Calu3 (cell line): Measurements from ENCODE around the gene PUM1. TPM values are rescaled to one million over a fixed set of nuclear protein-coding genes. Genes with fewer than 3 reads are reported as not detected.

Experiments used
- BruUV-seq: library from RNA; stranded (reverse); fragments of 400-500 nt; replicated peaks from 2 replicates; lab custom pipeline; 2021; lab: Mats Ljungman, UMichigan
- CTCF ChIA-PET: fragments of 300-600 bp; sonication (Branson Sonifier 250); formaldehyde crosslinking; loops from one replicate; lab custom pipeline; 2022; ENCODE audit warnings: antibody characterized with exemption; lab: Charles Lee
- DNase-seq: peaks from one replicate; pipeline ENCODE4 v3.0.0; 2022
- H3K27ac Mint-ChIP-seq: one replicate; pipeline ENCODE4 v1.8.0; 2022; ENCODE audit warnings: mixed read lengths; ENCODE audit not compliant: unreplicated experiment
- H3K27me3 Mint-ChIP-seq: one replicate; pipeline ENCODE4 v1.8.0; 2022; ENCODE audit warnings: mixed read lengths; ENCODE audit not compliant: unreplicated experiment
- H3K36me3 Mint-ChIP-seq: one replicate; pipeline ENCODE4 v1.8.0; 2022; ENCODE audit warnings: mild to moderate bottlenecking, moderate library complexity, mixed read lengths; ENCODE audit not compliant: insufficient read depth, unreplicated experiment
- H3K4me1 Mint-ChIP-seq: one replicate; pipeline ENCODE4 v1.8.0; 2022; ENCODE audit warnings: mild to moderate bottlenecking, low read depth, mixed read lengths; ENCODE audit not compliant: unreplicated experiment
- H3K4me3 Mint-ChIP-seq: one replicate; pipeline ENCODE4 v1.8.0; 2022; ENCODE audit warnings: mild to moderate bottlenecking, low read depth, moderate library complexity, mixed read lengths; ENCODE audit not compliant: unreplicated experiment
- H3K9me3 Mint-ChIP-seq: one replicate; pipeline ENCODE4 v1.8.0; 2022; ENCODE audit warnings: low read depth, mixed read lengths; ENCODE audit not compliant: unreplicated experiment
- CTCF ChIP-seq: fragments of 200-600 bp; IDR thresholded peaks from one replicate; pipeline ENCODE4 v1.8.0; 2022; ENCODE audit warnings: antibody characterized with exemption; ENCODE audit not compliant: unreplicated experiment
- intact Hi-C: fragments of 100-400 bp; cut with micrococcal nuclease; formaldehyde crosslinking; loops from one replicate; pipeline ENCODE4 v1.10.0; 2022; ENCODE audit not compliant: unreplicated experiment
- total RNA-seq: library from RNA; stranded (reverse); gene quantifications from 2 replicates; pipeline ENCODE4 v1.2.3, GENCODE V29; 2022

The PUM1 gene
- total RNA-seq, 1 experiment from 2014 or later, result 163 TPM

GRCh38 chr1:30977511-30977910 is 88.0 kb downstream of the PUM1 start:
- CTCF ChIA-PET, result no interaction called here
- peaks cover 65% of the 10 kb centered on the region for H3K4me1 Mint-ChIP-seq
- BruUV-seq, result no TSS peak
- no peak for DNase-seq
- intact Hi-C loops, result loop anchor here (5.0 kb wide), 1 partner anchor 85 kb away; no protein-coding TSS in a partner anchor
- TF ChIP-seq CTCF, result no peak
- no peaks in the 10 kb centered on the region for H3K27me3 Mint-ChIP-seq
- no peaks in the 10 kb centered on the region for H3K9me3 Mint-ChIP-seq
- H3K4me3 Mint-ChIP-seq, result peak overlapping the region; percentile 52
- peak overlapping the region; percentile 56 for H3K27ac Mint-ChIP-seq
- H3K36me3 Mint-ChIP-seq, result peaks cover 87% of the 10 kb centered on the region

DNA sequence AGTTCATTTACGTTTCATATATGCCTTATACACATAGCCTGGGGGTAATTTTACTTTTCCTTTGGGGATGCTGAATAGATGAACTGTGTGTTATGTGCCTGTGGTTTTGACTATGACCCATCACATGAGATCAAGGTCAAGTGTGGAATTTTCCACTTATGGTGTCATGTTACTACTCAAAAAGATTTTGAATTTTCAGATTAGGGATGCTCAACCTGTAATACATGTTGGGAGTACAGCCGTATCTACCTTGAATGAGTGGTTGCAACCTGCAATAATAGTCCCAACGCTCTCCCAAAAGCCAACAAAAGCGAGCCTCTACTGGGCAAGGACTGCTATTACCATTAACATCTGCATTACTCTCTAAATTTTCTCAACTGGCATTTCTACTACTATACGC is 88.4 kb downstream of the PUM1 start:
- Mint-ChIP-seq H3K27me3 (no peaks in the 10 kb centered on the region), H3K27ac (peak overlapping the region; percentile 56), H3K36me3 (peaks cover 87% of the 10 kb centered on the region), H3K4me1 (peaks cover 64% of the 10 kb centered on the region), H3K9me3 (no peaks in the 10 kb centered on the region), H3K4me3 (peak overlapping the region; percentile 52)
- intact Hi-C loops, result loop anchor here (5.0 kb wide), 1 partner anchor 85 kb away; no protein-coding TSS in a partner anchor
- CTCF ChIA-PET, result no interaction called here
- TF ChIP-seq CTCF, result peak; percentile 33
- DNase-seq, result no peak
- no TSS peak for BruUV-seq

- Mint-ChIP-seq H3K4me3 (peak overlapping the region; percentile 52), H3K9me3 (no peaks in the 10 kb centered on the region), H3K27me3 (no peaks in the 10 kb centered on the region), H3K4me1 (peaks cover 60% of the 10 kb centered on the region), H3K36me3 (peaks cover 83% of the 10 kb centered on the region), H3K27ac (peak overlapping the region; percentile 56)
- CTCF ChIA-PET, result interaction anchor here (0.6 to 0.9 kb wide), 6 partner anchors 8 to 419 kb away, joined by 3 to 5 read pairs (median 3); no protein-coding TSS in a partner anchor
- BruUV-seq, result no TSS peak
- DNase-seq, result no peak
- intact Hi-C loops, result loop anchor here (5.0 kb wide), 1 partner anchor 86 kb away; no protein-coding TSS in a partner anchor
- TF ChIP-seq CTCF, result no peak
Observed at GRCh38 chr1:30976143-30976542, 89.4 kb downstream of the PUM1 start.

DNA sequence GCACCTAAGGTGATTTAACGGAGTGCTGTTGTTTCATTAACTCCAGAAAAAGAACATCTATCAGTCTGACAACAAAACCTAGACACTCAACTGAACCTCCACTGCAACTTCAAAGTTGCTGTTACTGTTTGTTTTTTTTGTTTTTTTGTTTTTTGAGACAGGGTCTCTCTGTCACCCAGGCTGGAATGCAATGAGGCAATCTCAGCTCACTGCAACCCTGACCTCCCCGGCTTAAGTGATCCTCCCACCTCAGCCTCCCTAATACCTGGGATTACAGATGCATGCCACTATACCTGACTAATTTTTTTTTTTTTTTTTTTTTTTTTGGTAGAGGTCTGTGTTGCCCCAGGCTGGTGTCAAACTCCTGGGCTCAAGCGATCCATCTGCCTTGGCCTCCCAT is 90.3 kb downstream of the PUM1 start:
- Mint-ChIP-seq H3K27ac (peak overlapping the region; percentile 80), H3K27me3 (no peaks in the 10 kb centered on the region), H3K9me3 (no peaks in the 10 kb centered on the region), H3K36me3 (peaks cover 86% of the 10 kb centered on the region), H3K4me3 (peak overlapping the region; percentile 35), H3K4me1 (peaks cover 58% of the 10 kb centered on the region)
- CTCF ChIA-PET, result interaction anchor here (0.7 kb wide), 2 partner anchors 12 to 616 kb away, joined by 4 read pairs; no protein-coding TSS in a partner anchor
- BruUV-seq, result no TSS peak
- intact Hi-C loops, result loop anchor here (5.0 kb wide), 1 partner anchor 87 kb away; no protein-coding TSS in a partner anchor
- no peak for DNase-seq
- no peak for TF ChIP-seq CTCF
